LoVo (cell line): ENCODE results near the gene SRF.

Source experiments
- DNase-seq: peaks from one replicate; pipeline ENCODE4 v3.0.0-alpha.2; 2016; ENCODE audit warnings: low spot score

Gene SRF

GRCh38 chr6:43183441-43183840 lies 12.4 kb downstream of the SRF start:
- DNase-seq: no peak

GRCh38 chr6:43184268-43184985 lies 13.4 kb downstream of the SRF start:
- DNase-seq: no peak

GRCh38 chr6:43185391-43185985 lies 14.4 kb downstream of the SRF start:
- no peak for DNase-seq

GRCh38 chr6:43186019-43186418 lies 14.9 kb downstream of the SRF start:
- no peak for DNase-seq

- no peak for DNase-seq
Observed at GRCh38 chr6:43186706-43187105, 15.6 kb downstream of the SRF start.

GRCh38 chr6:43187821-43188220 lies 16.8 kb downstream of the SRF start:
- DNase-seq: no peak

GRCh38 chr6:43188426-43188825 lies 17.4 kb downstream of the SRF start:
- DNase-seq: no peak

GRCh38 chr6:43189776-43190304 lies 18.8 kb downstream of the SRF start:
- no peak for DNase-seq

- DNase-seq: no peak
Observed at GRCh38 chr6:43192911-43193310, 21.8 kb downstream of the SRF start.

GRCh38 chr6:43193929-43194328 lies 22.9 kb downstream of the SRF start:
- DNase-seq: no peak

GRCh38 chr6:43196337-43196736 lies 25.3 kb downstream of the SRF start:
- no peak for DNase-seq

- DNase-seq: no peak
Observed at GRCh38 chr6:43199912-43200311, 28.8 kb downstream of the SRF start.

GRCh38 chr6:43200541-43200940 lies 29.5 kb downstream of the SRF start:
- no peak for DNase-seq

GRCh38 chr6:43202451-43202850 lies 31.4 kb downstream of the SRF start:
- DNase-seq: no peak

GRCh38 chr6:43203029-43203717 lies 32.1 kb downstream of the SRF start:
- no peak for DNase-seq

GRCh38 chr6:43203718-43204095 lies 32.6 kb downstream of the SRF start:
- no peak for DNase-seq

GRCh38 chr6:43204271-43205105 lies 33.4 kb downstream of the SRF start:
- DNase-seq: no peak

GRCh38 chr6:43205849-43206248 lies 34.8 kb downstream of the SRF start:
- DNase-seq: no peak

GRCh38 chr6:43207286-43207685 lies 36.2 kb downstream of the SRF start:
- no peak for DNase-seq

- no peak for DNase-seq
Observed at GRCh38 chr6:43211955-43212354, 40.9 kb downstream of the SRF start.

GRCh38 chr6:43213431-43213830 lies 42.4 kb downstream of the SRF start:
- no peak for DNase-seq

GRCh38 chr6:43215066-43215465 lies 44.0 kb downstream of the SRF start:
- no peak for DNase-seq
